PC-3 (cell line): Measurements from ENCODE around the gene PTPN22. TPM values are rescaled to one million over a fixed set of nuclear protein-coding genes. Genes with fewer than 3 reads are reported as not detected.

Experiments used
- ATAC-seq: fragments of 200-7000 bp; cut with Tn5 transposase; 2 replicates; pipeline ENCODE4 v1.9.1; 2020; ENCODE audit warnings: mild to moderate bottlenecking, moderate library complexity
- BruUV-seq: library from RNA; stranded (reverse); fragments of 400-500 nt; replicated peaks from 2 replicates; lab custom pipeline; 2021; lab: Mats Ljungman, UMichigan
- CTCF ChIA-PET: fragments of 300-600 bp; sonication (Branson Sonifier 250); formaldehyde crosslinking; loops from one replicate; lab custom pipeline; 2022; ENCODE audit warnings: antibody characterized with exemption; lab: Charles Lee
- POLR2A ChIA-PET: fragments of 300-600 bp; sonication (Branson Sonifier 250); formaldehyde crosslinking; loops from one replicate; lab custom pipeline; 2022; ENCODE audit warnings: antibody characterized with exemption; ENCODE audit not compliant: unreplicated experiment; lab: Charles Lee
- DNase-seq: peaks from one replicate; pipeline ENCODE4 v3.0.0-alpha.2; 2015
- H2AFZ ChIP-seq: fragments of 300-600 bp; sonication (generic); 2 replicates; pipeline ENCODE4 v1.6.0; 2016; ENCODE audit warnings: antibody characterized with exemption, low read length
- H3F3A ChIP-seq: fragments of 300-600 bp; sonication (generic); one replicate; pipeline ENCODE4 v1.6.0; 2017; ENCODE audit warnings: antibody characterized with exemption, low read length, control low read depth, mild to moderate bottlenecking; ENCODE audit not compliant: unreplicated experiment
- H3K27ac ChIP-seq: fragments of 300-600 bp; sonication (generic); 2 replicates; pipeline ENCODE4 v1.5.1; 2016; ENCODE audit warnings: mild to moderate bottlenecking, low read length
- H3K27me3 ChIP-seq: fragments of 300-600 bp; sonication (generic); 2 replicates; pipeline ENCODE4 v1.6.1; 2016; ENCODE audit warnings: low read length, mixed read lengths
- H3K36me3 ChIP-seq: fragments of 300-600 bp; sonication (generic); 2 replicates; pipeline ENCODE4 v1.6.1; 2016; ENCODE audit warnings: low read depth, mixed run types, low read length, mixed read lengths
- H3K4me1 ChIP-seq: fragments of 300-600 bp; sonication (generic); 2 replicates; pipeline ENCODE4 v1.5.1; 2016; ENCODE audit warnings: low read length; ENCODE audit not compliant: insufficient read depth
- H3K4me2 ChIP-seq: fragments of 300-600 bp; sonication (generic); 2 replicates; pipeline ENCODE4 v1.6.0; 2016; ENCODE audit warnings: low read length
- H3K4me3 ChIP-seq: fragments of 300-600 bp; sonication (generic); 2 replicates; pipeline ENCODE4 v1.5.1; 2016; ENCODE audit warnings: mild to moderate bottlenecking, low read length, mixed read lengths
- H3K79me2 ChIP-seq: fragments of 300-600 bp; sonication (generic); 2 replicates; pipeline ENCODE4 v1.6.1; 2017; ENCODE audit warnings: low read length, mixed read lengths
- H3K9ac ChIP-seq: fragments of 300-600 bp; sonication (generic); 2 replicates; pipeline ENCODE4 v1.6.0; 2016; ENCODE audit warnings: mild to moderate bottlenecking, low read length
- H3K9me2 ChIP-seq: fragments of 300-600 bp; sonication (generic); replicated peaks from 2 replicates; pipeline ENCODE4 v1.6.1; 2016; ENCODE audit warnings: mixed run types, low read length, mixed read lengths
- H3K9me3 ChIP-seq: fragments of 300-600 bp; sonication (generic); 2 replicates; pipeline ENCODE4 v1.6.1; 2016; ENCODE audit warnings: low read length, mixed read lengths
- H4K20me1 ChIP-seq: fragments of 300-600 bp; sonication (generic); 2 replicates; pipeline ENCODE4 v1.6.1; 2016; ENCODE audit warnings: low read length, mixed read lengths
- EZH2 ChIP-seq: fragments of 300-600 bp; sonication (generic); IDR thresholded peaks from one replicate; pipeline ENCODE4 v1.6.1; 2017; ENCODE audit warnings: antibody characterized with exemption, mild to moderate bottlenecking, low read length; ENCODE audit not compliant: unreplicated experiment
- EZH2phosphoT487 ChIP-seq: fragments of 300-600 bp; sonication (generic); IDR thresholded peaks from 2 replicates; pipeline ENCODE4 v1.6.1; 2018; ENCODE audit warnings: mild to moderate bottlenecking, antibody characterized with exemption, low read length, borderline replicate concordance
- intact Hi-C: fragments of 100-400 bp; cut with micrococcal nuclease; formaldehyde crosslinking; loops from 2 replicates; pipeline ENCODE4 v1.9.0; 2023
- total RNA-seq: library from RNA; depleted of rRNA; stranded (reverse); fragments of >200 nt; gene quantifications from 2 replicates; pipeline ENCODE4 v1.2.3, GENCODE V29; 2014
- TF ChIP-seq, protein P1 (sequence below): fragments of 300-600 bp; sonication (generic); conservative IDR thresholded peaks from 2 replicates; pipeline ENCODE4 v1.5.1; 2017; ENCODE audit warnings: antibody characterized with exemption, low read depth, mild to moderate bottlenecking, low read length

PTPN22 gene
- total RNA-seq, 1 experiment from 2014 or later, result 0.04 TPM

DNA sequence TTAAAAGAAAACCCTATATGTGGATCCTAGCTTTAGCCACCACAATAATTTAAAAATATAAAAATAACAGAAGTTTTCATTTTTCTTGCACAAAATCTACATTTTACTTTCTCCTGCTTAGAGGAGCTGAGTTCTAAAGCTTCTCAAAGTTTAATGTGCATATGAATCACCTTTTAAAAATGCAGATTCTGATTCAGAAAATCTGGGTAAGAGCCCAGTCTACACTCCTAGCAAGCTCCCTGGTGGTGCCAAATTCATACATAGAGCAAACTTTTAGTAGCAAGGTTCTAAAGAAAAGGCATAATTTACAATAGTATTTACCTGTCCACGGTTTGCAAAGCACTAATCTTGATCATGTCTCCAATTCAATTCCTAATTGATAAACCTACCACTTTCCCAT, 78.5 kb downstream of the PTPN22 start:
- no peak overlapping the region for H3K9ac ChIP-seq

DNA sequence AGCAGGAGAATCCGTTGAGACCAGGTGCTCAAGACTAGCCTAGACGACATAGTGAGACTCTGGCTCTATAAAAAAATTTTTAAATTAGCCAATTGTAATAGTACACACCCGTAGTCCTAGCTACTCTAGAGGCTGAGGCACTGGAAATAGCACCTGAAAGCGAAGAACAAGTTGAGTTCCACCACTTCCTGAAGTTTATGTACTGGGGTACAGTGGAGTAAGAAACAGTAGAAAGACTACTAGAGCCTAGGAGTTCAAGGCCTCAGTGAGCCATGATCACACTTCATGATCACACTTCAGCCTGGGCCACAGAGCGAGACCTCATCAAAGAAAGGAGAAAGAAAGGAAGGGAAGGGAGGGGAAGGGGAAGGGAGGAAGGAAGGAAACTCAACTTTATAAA, 79.0 kb downstream of the PTPN22 start:
- Histone ChIP-seq H3K9me2 (no peaks in the 10 kb centered on the region), H3K9ac (no peak overlapping the region), H2AFZ (no peak overlapping the region), H3K4me2 (peak overlapping the region; percentile 51), H3K4me1 (peaks cover 22% of the 10 kb centered on the region), H3K27me3 (no peaks in the 10 kb centered on the region), H3F3A (no peaks in the 10 kb centered on the region), H3K4me3 (peak overlapping the region; percentile 20; the same call in 1 of the 2 replicates), H3K27ac (peak overlapping the region; percentile 45), H3K79me2 (peaks cover 63% of the 10 kb centered on the region), H4K20me1 (no peaks in the 10 kb centered on the region), H3K36me3 (peaks cover 6% of the 10 kb centered on the region; the same call in 1 of the 2 replicates), H3K9me3 (no peaks in the 10 kb centered on the region)
- TF ChIP-seq EZH2 (no peak), EZH2phosphoT487 (no peak)
- TF ChIP-seq, protein P1, sequence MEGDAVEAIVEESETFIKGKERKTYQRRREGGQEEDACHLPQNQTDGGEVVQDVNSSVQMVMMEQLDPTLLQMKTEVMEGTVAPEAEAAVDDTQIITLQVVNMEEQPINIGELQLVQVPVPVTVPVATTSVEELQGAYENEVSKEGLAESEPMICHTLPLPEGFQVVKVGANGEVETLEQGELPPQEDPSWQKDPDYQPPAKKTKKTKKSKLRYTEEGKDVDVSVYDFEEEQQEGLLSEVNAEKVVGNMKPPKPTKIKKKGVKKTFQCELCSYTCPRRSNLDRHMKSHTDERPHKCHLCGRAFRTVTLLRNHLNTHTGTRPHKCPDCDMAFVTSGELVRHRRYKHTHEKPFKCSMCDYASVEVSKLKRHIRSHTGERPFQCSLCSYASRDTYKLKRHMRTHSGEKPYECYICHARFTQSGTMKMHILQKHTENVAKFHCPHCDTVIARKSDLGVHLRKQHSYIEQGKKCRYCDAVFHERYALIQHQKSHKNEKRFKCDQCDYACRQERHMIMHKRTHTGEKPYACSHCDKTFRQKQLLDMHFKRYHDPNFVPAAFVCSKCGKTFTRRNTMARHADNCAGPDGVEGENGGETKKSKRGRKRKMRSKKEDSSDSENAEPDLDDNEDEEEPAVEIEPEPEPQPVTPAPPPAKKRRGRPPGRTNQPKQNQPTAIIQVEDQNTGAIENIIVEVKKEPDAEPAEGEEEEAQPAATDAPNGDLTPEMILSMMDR, result no peak
- ATAC-seq (peak; percentile 79), DNase-seq (peak; percentile 23)
- CTCF ChIA-PET, result interaction anchor here (0.7 kb wide), 1 partner anchor 240 kb away, joined by 3 read pairs; no protein-coding TSS in a partner anchor
- intact Hi-C loops, result no loop called here
- BruUV-seq, result no TSS peak
- POLR2A ChIA-PET, result interaction anchor here (0.6 kb wide), 2 partner anchors 12 to 32 kb away, joined by 3 to 11 read pairs; no protein-coding TSS in a partner anchor

More for the DNA sequence above, 78.5 kb downstream of the PTPN22 start:
- H3K27me3 ChIP-seq, result no peaks in the 10 kb centered on the region
- H3K4me1 ChIP-seq, result peaks cover 22% of the 10 kb centered on the region
- H2AFZ ChIP-seq, result no peak overlapping the region
- DNase-seq, result peak; percentile 87
- POLR2A ChIA-PET, result interaction anchor here (0.6 kb wide), 1 partner anchor 11 kb away, joined by 11 read pairs; no protein-coding TSS in a partner anchor
- peaks cover 6% of the 10 kb centered on the region; the same call in 1 of the 2 replicates for H3K36me3 ChIP-seq
- peak overlapping the region; percentile 45 for H3K27ac ChIP-seq
- peak; percentile 91 for ATAC-seq
- no peaks in the 10 kb centered on the region for H3K9me2 ChIP-seq
- no TSS peak for BruUV-seq
- no peak for TF ChIP-seq EZH2
- TF ChIP-seq, protein P1, result no peak
- no peak for TF ChIP-seq EZH2phosphoT487
- H4K20me1 ChIP-seq, result no peaks in the 10 kb centered on the region
- intact Hi-C loops, result no loop called here
- H3K4me2 ChIP-seq, result peak overlapping the region; percentile 51
- no peaks in the 10 kb centered on the region for H3K9me3 ChIP-seq
- H3K4me3 ChIP-seq, result peak overlapping the region; percentile 10; the same call in 1 of the 2 replicates
- peaks cover 63% of the 10 kb centered on the region for H3K79me2 ChIP-seq
- H3F3A ChIP-seq, result no peaks in the 10 kb centered on the region
- CTCF ChIA-PET, result interaction anchor here (0.7 kb wide), 1 partner anchor 241 kb away, joined by 3 read pairs; no protein-coding TSS in a partner anchor

DNA sequence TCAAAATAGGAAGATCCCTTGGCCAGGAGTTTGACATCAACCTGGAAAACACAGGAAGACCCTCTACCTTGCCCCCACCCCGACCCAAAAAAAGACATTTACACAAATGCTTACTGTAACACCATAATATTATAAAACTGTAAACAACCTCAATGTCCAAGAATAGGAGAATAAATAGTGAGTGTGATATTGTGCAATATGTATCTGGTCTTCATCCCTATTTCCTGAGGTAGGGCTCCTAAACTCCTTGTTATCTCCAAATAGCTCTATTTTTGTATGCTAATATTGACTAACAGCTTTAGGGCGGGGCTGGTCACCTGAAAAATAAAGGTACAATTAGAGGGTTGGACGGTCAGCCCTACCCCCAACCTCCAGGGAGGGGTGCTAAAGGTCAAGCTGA, 82.7 kb downstream of the PTPN22 start:
- ChIA-PET POLR2A (interaction anchor here (0.6 kb wide), 2 partner anchors 650 to 658 kb away, joined by 3 to 7 read pairs; no protein-coding TSS in a partner anchor), CTCF (no interaction called here)
- H3K79me2 ChIP-seq, result peaks cover 68% of the 10 kb centered on the region

More for the DNA sequence above, 82.7 kb downstream of the PTPN22 start:
- Histone ChIP-seq H3K9me3 (no peaks in the 10 kb centered on the region), H3K4me3 (no peak overlapping the region), H3F3A (no peaks in the 10 kb centered on the region), H2AFZ (no peak overlapping the region), H3K9me2 (no peaks in the 10 kb centered on the region), H4K20me1 (no peaks in the 10 kb centered on the region), H3K4me2 (no peak overlapping the region), H3K4me1 (peaks cover 29% of the 10 kb centered on the region), H3K9ac (no peak overlapping the region), H3K36me3 (no peaks in the 10 kb centered on the region), H3K27me3 (no peaks in the 10 kb centered on the region), H3K27ac (no peak overlapping the region)
- intact Hi-C loops, result no loop called here
- ATAC-seq, result no peak
- no peak for DNase-seq
- TF ChIP-seq EZH2phosphoT487, result no peak
- TF ChIP-seq, protein P1, result no peak
- no peak for TF ChIP-seq EZH2
- BruUV-seq, result no TSS peak
